ENCODE results near the gene NOXO1.

The NOXO1 gene

GRCh38 chr16:2009791-2010510 is 28.7 kb upstream of the NOXO1 start, which contains the start of gene ZNF598:
ZNF598 (minus strand) TSS chr16:2009821.
- DNase-seq (ENCODE audit: low spot score): peak; percentile 94

GRCh38 chr16:2009164-2009711 is 28.0 kb upstream of the NOXO1 start:
- no peak for DNase-seq (ENCODE audit: low spot score)

- peak; percentile 62 for DNase-seq (ENCODE audit: low spot score)
These were observed 27.4 kb upstream of the NOXO1 start for GRCh38 chr16:2008631-2009163.

- no peak for DNase-seq (ENCODE audit: low spot score)
These were observed 26.8 kb upstream of the NOXO1 start for GRCh38 chr16:2008009-2008526.

- no peak for DNase-seq (ENCODE audit: low spot score)
These were observed 26.0 kb upstream of the NOXO1 start for GRCh38 chr16:2007081-2007836.

GRCh38 chr16:2006317-2006716 is 25.0 kb upstream of the NOXO1 start:
- DNase-seq (ENCODE audit: low spot score): no peak

- no peak for DNase-seq (ENCODE audit: low spot score)
These were observed 24.4 kb upstream of the NOXO1 start for GRCh38 chr16:2005646-2006045.

- DNase-seq (ENCODE audit: low spot score): no peak
These were observed 23.7 kb upstream of the NOXO1 start for GRCh38 chr16:2004795-2005517.

GRCh38 chr16:2003827-2004641 is 22.8 kb upstream of the NOXO1 start:
- DNase-seq (ENCODE audit: low spot score): peak; percentile 96

- no peak for DNase-seq (ENCODE audit: low spot score)
These were observed 22.1 kb upstream of the NOXO1 start for GRCh38 chr16:2003231-2003826.

GRCh38 chr16:2002406-2003230 is 21.3 kb upstream of the NOXO1 start:
- DNase-seq (ENCODE audit: low spot score): no peak

GRCh38 chr16:2001456-2002355 is 20.4 kb upstream of the NOXO1 start:
- no peak for DNase-seq (ENCODE audit: low spot score)

- DNase-seq (ENCODE audit: low spot score): no peak
These were observed 19.8 kb upstream of the NOXO1 start for GRCh38 chr16:2001035-2001434.

GRCh38 chr16:1999866-2000514 is 18.7 kb upstream of the NOXO1 start:
- DNase-seq (ENCODE audit: low spot score): no peak

GRCh38 chr16:1998852-1999801 is 17.9 kb upstream of the NOXO1 start:
- no peak for DNase-seq (ENCODE audit: low spot score)

GRCh38 chr16:1998360-1998835 is 17.1 kb upstream of the NOXO1 start:
- no peak for DNase-seq (ENCODE audit: low spot score)
